Measurements from ENCODE around the gene SLC7A10.
A peak's percentile ranks its signal among the peaks of the same experiment; 100 is the strongest.

Gene SLC7A10

GRCh38 chr19:33225458-33225926 lies at the start of gene SLC7A10:
SLC7A10 (minus strand) TSS chr19:33225850; CDS start chr19:33225703, 147 bp downstream.
- no peak for DNase-seq (ENCODE audit: low read depth in 2 of 3, low spot score in 1 of 3)

GRCh38 chr19:33274663-33275558 lies 49.3 kb upstream of the SLC7A10 start:
- no peak for DNase-seq (ENCODE audit: low read depth in 2 of 3, low spot score in 1 of 3)

DNA sequence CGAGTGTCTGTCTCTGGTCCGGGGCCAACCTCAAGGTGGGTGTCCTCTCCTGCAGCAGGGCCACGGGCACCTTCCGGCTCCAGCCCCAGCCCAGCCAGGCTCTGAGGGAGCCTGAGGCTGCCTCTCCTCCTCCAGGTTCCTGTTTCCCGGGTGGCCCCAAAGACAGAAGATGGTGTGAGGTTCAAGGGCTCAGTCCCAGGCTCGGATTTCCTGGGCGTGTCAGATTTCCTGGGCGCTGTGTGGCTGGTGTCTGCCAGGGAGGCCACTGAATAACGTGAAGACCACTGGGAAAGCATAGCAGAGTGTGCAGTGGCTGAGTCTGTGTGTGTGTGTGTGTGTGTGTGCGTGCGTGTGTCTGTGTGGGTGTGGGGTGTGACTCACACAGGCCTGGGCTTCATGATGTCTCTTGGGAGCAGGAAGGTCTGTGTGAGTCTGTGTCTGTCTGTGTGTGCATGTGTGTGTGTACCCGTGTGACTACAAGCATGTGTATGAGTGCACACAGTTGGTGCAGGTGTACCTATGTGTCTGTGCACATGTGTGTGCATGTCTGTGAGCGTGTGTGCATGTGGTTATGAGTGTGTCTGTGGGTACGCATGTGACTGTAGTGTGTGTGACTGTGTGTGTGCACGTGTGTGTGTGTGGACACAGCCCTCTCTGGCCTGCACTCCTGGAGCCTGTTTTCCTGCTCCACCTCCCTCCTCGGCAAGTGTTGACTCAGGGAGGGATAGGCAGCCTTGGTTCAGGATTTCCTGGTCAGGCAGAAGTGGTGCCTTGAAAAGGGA lies 48.4 kb upstream of the SLC7A10 start:
- peak; percentile 8 to 40 (median 21) for DNase-seq (ENCODE audit: low read depth in 2 of 3, low spot score in 1 of 3)

- DNase-seq (ENCODE audit: low read depth in 2 of 3, low spot score in 1 of 3), result no peak
Measured at GRCh38 chr19:33273065-33273736, 47.6 kb upstream of the SLC7A10 start.

- DNase-seq (ENCODE audit: low read depth in 2 of 3, low spot score in 1 of 3), result no peak
Measured at GRCh38 chr19:33271246-33272021, 45.8 kb upstream of the SLC7A10 start.

GRCh38 chr19:33270769-33271168 lies 45.1 kb upstream of the SLC7A10 start:
- no peak for DNase-seq (ENCODE audit: low read depth in 2 of 3, low spot score in 1 of 3)

DNA sequence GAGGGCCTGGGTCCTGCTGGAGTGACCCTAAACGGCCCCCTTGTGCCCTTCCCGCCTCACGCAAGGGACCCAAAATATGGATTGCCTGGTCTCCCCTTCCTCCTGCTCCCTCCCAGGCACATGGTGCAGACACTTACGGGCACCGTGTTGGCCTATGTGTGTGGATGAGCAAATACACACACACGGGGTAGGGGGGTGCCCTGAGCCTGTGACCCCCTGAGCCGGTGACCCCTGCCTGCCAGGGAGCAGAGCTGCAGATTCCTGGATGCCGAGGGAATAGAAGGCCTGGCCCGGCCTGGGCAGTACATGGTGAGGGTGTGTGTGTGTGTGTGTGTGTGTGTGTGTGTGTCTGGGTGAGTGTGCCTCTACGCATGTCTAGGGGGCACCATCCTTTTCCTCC lies 43.4 kb upstream of the SLC7A10 start:
- no peak for DNase-seq (ENCODE audit: low read depth in 2 of 3, low spot score in 1 of 3)

DNA sequence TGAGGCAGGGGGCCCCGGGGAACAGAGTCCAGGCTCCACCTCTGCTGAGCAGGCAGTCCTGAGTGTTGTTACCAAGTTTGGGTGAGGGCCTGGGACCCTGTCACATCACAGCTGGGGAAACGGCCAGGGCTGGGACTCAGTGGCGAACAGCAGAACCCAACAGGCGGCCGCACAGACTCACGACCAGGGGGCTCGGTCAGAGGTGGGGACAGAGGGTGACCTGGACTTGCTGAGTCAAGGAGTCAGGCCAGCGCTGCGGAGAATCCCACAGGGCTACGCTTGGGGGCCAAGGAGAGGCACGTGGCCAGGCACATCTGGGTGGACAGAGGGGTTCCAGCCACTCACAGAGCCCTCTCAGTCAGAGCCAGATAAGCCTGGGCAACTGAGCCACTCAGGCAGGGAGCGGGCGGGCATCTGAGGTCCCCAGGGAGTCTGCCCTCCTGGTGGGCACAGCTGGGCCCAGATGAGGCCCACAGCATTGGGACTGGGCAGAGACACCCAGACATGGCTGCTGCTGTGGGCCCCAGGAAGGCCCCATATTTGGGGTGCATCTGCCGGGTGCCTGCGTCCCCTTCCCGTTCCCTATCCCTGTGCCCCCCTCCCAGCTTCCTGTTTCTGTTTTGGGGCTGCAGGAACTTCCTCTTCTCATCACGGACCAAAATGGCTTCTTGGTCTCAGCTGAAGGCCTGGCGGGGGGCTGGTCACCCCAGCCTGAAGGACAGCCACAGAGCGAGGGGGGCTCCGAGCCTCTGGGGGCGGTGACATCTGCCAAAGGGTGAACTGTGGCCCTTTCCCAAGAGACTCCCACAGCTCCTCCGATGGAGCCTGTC lies 42.7 kb upstream of the SLC7A10 start:
- no peak for DNase-seq (ENCODE audit: low read depth in 2 of 3, low spot score in 1 of 3)

- no peak for DNase-seq (ENCODE audit: low read depth in 2 of 3, low spot score in 1 of 3)
Measured at GRCh38 chr19:33267706-33268105, 42.1 kb upstream of the SLC7A10 start.

GRCh38 chr19:33266974-33267484 lies 41.4 kb upstream of the SLC7A10 start:
- no peak for DNase-seq (ENCODE audit: low read depth in 2 of 3, low spot score in 1 of 3)

GRCh38 chr19:33264881-33265445 lies 39.3 kb upstream of the SLC7A10 start:
- no peak for DNase-seq (ENCODE audit: low read depth in 2 of 3, low spot score in 1 of 3)

- no peak for DNase-seq (ENCODE audit: low read depth in 2 of 3, low spot score in 1 of 3)
Measured at GRCh38 chr19:33263325-33264023, 37.8 kb upstream of the SLC7A10 start.

GRCh38 chr19:33261511-33262189 lies 36.0 kb upstream of the SLC7A10 start:
- DNase-seq (ENCODE audit: low read depth in 2 of 3, low spot score in 1 of 3), result no peak

DNA sequence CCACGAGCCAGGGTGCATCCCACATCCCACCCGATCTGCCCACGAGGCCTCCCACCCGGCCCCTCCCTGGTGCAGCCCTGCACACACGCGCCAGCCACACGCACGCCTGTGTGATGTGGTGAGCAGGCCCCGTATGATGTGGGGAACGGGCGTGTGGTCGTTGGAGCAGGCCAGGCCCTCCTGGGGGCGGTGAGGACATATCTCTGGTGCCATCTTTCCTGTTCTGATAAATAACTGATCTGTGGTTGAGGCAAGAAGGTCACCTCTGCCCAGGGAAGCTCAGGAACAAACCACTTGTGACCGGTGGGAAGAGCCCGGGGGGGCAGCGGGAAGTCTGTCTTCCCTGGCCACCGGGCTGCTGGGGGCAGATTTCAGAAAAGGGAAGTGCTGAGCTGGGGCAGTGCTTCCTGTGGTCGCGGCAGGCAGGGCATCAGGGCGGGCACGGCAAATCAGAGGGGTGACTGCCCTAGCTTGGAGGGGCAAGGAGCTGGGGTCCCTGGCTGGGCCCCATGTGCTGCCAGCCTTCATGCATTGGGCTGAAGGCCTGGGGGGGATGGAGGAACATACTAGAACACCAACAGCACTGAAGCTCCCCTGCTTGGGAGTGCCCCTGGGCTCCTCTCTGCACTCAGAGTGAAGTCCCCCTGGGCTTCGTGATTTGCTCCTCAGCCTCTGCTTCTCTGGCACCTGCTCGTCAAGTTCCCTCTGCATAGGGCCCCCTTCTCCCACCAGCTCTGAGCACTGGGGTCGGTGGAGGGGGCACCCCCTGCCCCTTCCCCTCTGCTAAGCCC lies 35.2 kb upstream of the SLC7A10 start:
- no peak for DNase-seq (ENCODE audit: low read depth in 2 of 3, low spot score in 1 of 3)

DNA sequence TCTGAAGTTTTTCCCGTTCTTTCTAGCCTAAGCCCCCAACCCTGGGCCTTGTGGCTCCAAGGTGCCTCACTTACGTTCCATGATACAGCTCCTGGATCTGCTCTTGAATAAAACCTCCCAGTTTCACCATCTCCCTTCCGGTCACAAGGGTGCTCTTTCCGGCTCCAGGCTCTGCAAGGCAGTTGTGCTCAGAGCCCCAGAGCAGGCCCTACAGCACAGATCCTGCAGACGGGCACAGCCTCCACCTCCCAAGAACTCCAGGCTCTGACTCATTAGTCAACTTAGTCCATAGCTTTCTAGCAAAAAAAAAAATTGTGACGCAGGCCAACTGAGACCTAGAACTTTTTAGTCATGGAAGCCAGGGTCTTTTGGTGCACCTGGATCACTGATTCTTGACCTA lies 33.9 kb upstream of the SLC7A10 start:
- DNase-seq (ENCODE audit: low read depth in 2 of 3, low spot score in 1 of 3), result no peak

DNA sequence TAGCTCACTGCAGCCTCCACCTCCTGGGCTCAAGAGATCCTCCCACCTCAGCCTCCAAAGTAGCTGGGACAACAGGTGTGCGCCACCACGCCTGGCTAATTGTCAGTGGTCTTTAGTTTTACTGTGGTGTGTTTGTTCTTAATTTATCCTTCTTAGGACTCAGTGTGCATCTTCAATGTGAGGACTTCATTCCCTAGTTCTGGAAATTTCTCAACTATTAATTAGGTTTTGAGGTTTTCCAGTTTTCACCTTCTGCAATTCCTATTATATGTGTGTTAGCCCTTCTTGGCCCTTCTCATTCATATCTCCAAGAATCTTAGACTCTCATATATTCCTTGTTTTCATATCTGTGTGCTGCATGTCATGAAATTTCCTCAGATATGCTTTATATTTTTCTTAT lies 32.2 kb upstream of the SLC7A10 start:
- no peak for DNase-seq (ENCODE audit: low read depth in 2 of 3, low spot score in 1 of 3)

- no peak for DNase-seq (ENCODE audit: low read depth in 2 of 3, low spot score in 1 of 3)
Measured at GRCh38 chr19:33256261-33256660, 30.6 kb upstream of the SLC7A10 start.
